Prostate gland (tissue), 2 donors: Measurements from ENCODE around the gene ZNF213. TPM values are rescaled to one million over a fixed set of nuclear protein-coding genes. Genes with fewer than 3 reads are reported as not detected.
A peak's percentile ranks its signal among the peaks of the same experiment; 100 is the strongest.

Experiments
- DNase-seq: peaks from one replicate; pipeline ENCODE4 v3.0.0-alpha.2; 2019; ENCODE audit warnings: low spot score
- H3K27ac ChIP-seq, 2 donors: fragments of 200-600 bp; sonication (generic); 2 replicates each; pipeline ENCODE4 v1.5.1; 2017 to 2019
- H3K27me3 ChIP-seq: fragments of 200-600 bp; sonication (generic); replicated peaks from 2 replicates; pipeline ENCODE4 v1.5.1; 2019; ENCODE audit not compliant: insufficient read depth
- H3K36me3 ChIP-seq, 2 donors: fragments of 200-600 bp; sonication (generic); 1 replicate in 1 of 2; 2 replicates in 1 of 2; pipeline versions ENCODE4 v1.5.1 to v1.8.1; 2017 to 2019
- H3K4me1 ChIP-seq: fragments of 200-600 bp; sonication (generic); replicated peaks from 2 replicates; pipeline ENCODE4 v1.5.1; 2019
- H3K4me3 ChIP-seq, 2 donors: fragments of 200-600 bp; sonication (generic); 2 replicates each; pipeline ENCODE4 v1.5.1; 2017 to 2019
- H3K9me3 ChIP-seq: fragments of 200-600 bp; sonication (generic); 2 replicates; pipeline ENCODE4 v1.5.1; 2017
- CTCF ChIP-seq, 4 experiments: fragments of 200-600 bp in 2 of 4; fragments of 450-650 bp in 2 of 4; sonication (generic) in 2 of 4; IDR thresholded peaks; 1 replicate in 3 of 4; 2 replicates in 1 of 4; pipeline ENCODE4 v1.5.1; 2016 to 2019; ENCODE audit warnings: antibody characterized with exemption in 4 of 4, mild to moderate bottlenecking in 2 of 4, moderate library complexity in 2 of 4
- POLR2A ChIP-seq: fragments of 450-650 bp; IDR thresholded peaks from one replicate; pipeline ENCODE4 v1.6.1; 2016; ENCODE audit warnings: antibody characterized with exemption, mild to moderate bottlenecking
- POLR2AphosphoS5 ChIP-seq: sonication (generic); formaldehyde crosslinking; IDR thresholded peaks from one replicate; pipeline ENCODE4 v1.6.1; 2017; ENCODE audit warnings: antibody characterized with exemption
- WGBS: methylation state at CpG from one replicate; pipeline ENCODE4 v1.1.5; 2018; 5-methylcytosine and 5-hydroxymethylcytosine counted together
- intact Hi-C: fragments of 100-400 bp; cut with DNase I; formaldehyde crosslinking; loops from one replicate; pipeline ENCODE4 v1.14.2; 2022
- total RNA-seq, 2 donors: library from RNA; depleted of rRNA; stranded (reverse); fragments of >200 nt; gene quantifications; one replicate each; pipeline ENCODE4 v1.1.0, GENCODE V29; 2016

Gene ZNF213
- total RNA-seq, 2 donors from 2014 or later: 18.4 to 28.1 TPM

GRCh38 chr16:3129137-3130131, 5.4 kb upstream of the ZNF213 start:
- no peak for TF ChIP-seq POLR2A
- TF ChIP-seq CTCF (IDR thresholded peaks at IDR 0.05): peak; percentile 75 to 90 (median 84)
- peak; percentile 83 for TF ChIP-seq POLR2AphosphoS5
- peaks cover 4% of the 10 kb centered on the region for H3K4me1 ChIP-seq
- DNase-seq: peak; percentile 76
- H3K4me3 ChIP-seq: peak overlapping the region; percentile 17 to 35
- H3K27ac ChIP-seq: peak overlapping the region; percentile 46 to 55
- H3K9me3 ChIP-seq: no peaks in the 10 kb centered on the region
- no peaks in the 10 kb centered on the region for H3K27me3 ChIP-seq
- WGBS: 17% methylated on average over 28 of the region's 28 CpGs
- intact Hi-C loops: loop anchor here (5.0 kb wide), 1 partner anchor 72 kb away; no protein-coding TSS in a partner anchor
- no peaks in the 10 kb centered on the region for H3K36me3 ChIP-seq

- DNase-seq: no peak
- intact Hi-C loops: no loop called here
- Histone ChIP-seq H3K4me1 (peaks cover 4% of the 10 kb centered on the region), H3K27me3 (no peaks in the 10 kb centered on the region), H3K27ac (no peak overlapping the region), H3K4me3 (no peak overlapping the region), H3K9me3 (no peaks in the 10 kb centered on the region), H3K36me3 (no peaks in the 10 kb centered on the region)
- TF ChIP-seq CTCF (IDR thresholded peaks at IDR 0.05) (peak in 1 of 4 experiments; percentile 47), POLR2A (no peak), POLR2AphosphoS5 (no peak)
- WGBS: 68% methylated on average over 12 of the region's 12 CpGs
Observed at GRCh38 chr16:3131755-3132377, 3.0 kb upstream of the ZNF213 start.

GRCh38 chr16:3133844-3134243, 985 bp upstream of the ZNF213 start:
- 6% methylated on average over 7 of the region's 7 CpGs for WGBS
- DNase-seq: no peak

GRCh38 chr16:3135126-3135715, 392 bp downstream of the ZNF213 start:
- WGBS: 1% methylated on average over 43 of the region's 43 CpGs
- Histone ChIP-seq H3K36me3 (no peaks in the 10 kb centered on the region), H3K4me1 (no peaks in the 10 kb centered on the region), H3K27ac (peak overlapping the region; percentile 79 to 93), H3K27me3 (no peaks in the 10 kb centered on the region), H3K9me3 (no peaks in the 10 kb centered on the region), H3K4me3 (peak overlapping the region; percentile 58 to 85)
- TF ChIP-seq CTCF (IDR thresholded peaks at IDR 0.05) (no peak), POLR2A (no peak), POLR2AphosphoS5 (no peak)
- no peak for DNase-seq
- intact Hi-C loops: no loop called here

More at GRCh38 chr16:3133844-3134243, 985 bp upstream of the ZNF213 start:
- TF ChIP-seq CTCF (IDR thresholded peaks at IDR 0.05) (no peak), POLR2AphosphoS5 (no peak), POLR2A (no peak)
- H3K9me3 ChIP-seq: no peaks in the 10 kb centered on the region
- peak overlapping the region; percentile 58 to 85 for H3K4me3 ChIP-seq
- no peaks in the 10 kb centered on the region for H3K36me3 ChIP-seq
- H3K27ac ChIP-seq: peak overlapping the region; percentile 79 to 93
- H3K27me3 ChIP-seq: no peaks in the 10 kb centered on the region
- intact Hi-C loops: no loop called here
- H3K4me1 ChIP-seq: peaks cover 4% of the 10 kb centered on the region
